ENCODE results near the gene TMEM63C.

GRCh38 chr14:77250927-77251326 is 69.3 kb downstream of the TMEM63C start:
- no peak for TF ChIP-seq CREB5 (CRISPR knock-in tag; IDR thresholded peaks at IDR 0.05; ENCODE audit: low read depth)
- TF ChIP-seq ZC3H10 (CRISPR knock-in tag; IDR thresholded peaks at IDR 0.05): no peak
- no peak for TF ChIP-seq PATZ1 (CRISPR knock-in tag; IDR thresholded peaks at IDR 0.05; ENCODE audit: borderline replicate concordance)
- no peak for TF ChIP-seq ARNTL (CRISPR knock-in tag; IDR thresholded peaks at IDR 0.05; ENCODE audit: borderline replicate concordance, low read depth)
- TF ChIP-seq TCF4 (CRISPR knock-in tag; IDR thresholded peaks at IDR 0.05; ENCODE audit: borderline replicate concordance): no peak
- no peak for TF ChIP-seq CSDC2 (CRISPR knock-in tag; IDR thresholded peaks at IDR 0.05)
- TF ChIP-seq POU6F1 (CRISPR knock-in tag; IDR thresholded peaks at IDR 0.05; ENCODE audit: borderline replicate concordance, low read depth): no peak
- no peak for TF ChIP-seq ZNF70 (CRISPR knock-in tag; IDR thresholded peaks at IDR 0.05)
